Measurements from ENCODE around the gene SCARB1.

The SCARB1 gene

GRCh38 chr12:124877423-124877822 is 13.8 kb upstream of the SCARB1 start:
- H3K36me3 ChIP-seq (ENCODE audit: control insufficient read depth, insufficient read depth, low read length): no peaks in the 10 kb centered on the region
- no peak overlapping the region for H3K27ac ChIP-seq (ENCODE audit: low read depth, low read length)
- H3K4me3 ChIP-seq (ENCODE audit: low read length): no peak overlapping the region
- H3K27me3 ChIP-seq (ENCODE audit: control insufficient read depth, insufficient read depth, low read length): no peaks in the 10 kb centered on the region
- H3K4me1 ChIP-seq (ENCODE audit: control insufficient read depth, insufficient read depth, low read length): no peaks in the 10 kb centered on the region
- no peak overlapping the region for H3K9ac ChIP-seq (ENCODE audit: low read length)

GRCh38 chr12:124876171-124876570 is 12.5 kb upstream of the SCARB1 start:
- H3K27ac ChIP-seq (ENCODE audit: low read depth, low read length): no peak overlapping the region
- no peaks in the 10 kb centered on the region for H3K36me3 ChIP-seq (ENCODE audit: control insufficient read depth, insufficient read depth, low read length)
- H3K27me3 ChIP-seq (ENCODE audit: control insufficient read depth, insufficient read depth, low read length): no peaks in the 10 kb centered on the region
- H3K4me3 ChIP-seq (ENCODE audit: low read length): no peak overlapping the region
- H3K4me1 ChIP-seq (ENCODE audit: control insufficient read depth, insufficient read depth, low read length): no peaks in the 10 kb centered on the region
- H3K9ac ChIP-seq (ENCODE audit: low read length): no peak overlapping the region

- H3K27me3 ChIP-seq (ENCODE audit: control insufficient read depth, insufficient read depth, low read length): no peaks in the 10 kb centered on the region
- no peaks in the 10 kb centered on the region for H3K36me3 ChIP-seq (ENCODE audit: control insufficient read depth, insufficient read depth, low read length)
- no peak overlapping the region for H3K4me3 ChIP-seq (ENCODE audit: low read length)
- no peak overlapping the region for H3K9ac ChIP-seq (ENCODE audit: low read length)
- H3K4me1 ChIP-seq (ENCODE audit: control insufficient read depth, insufficient read depth, low read length): no peaks in the 10 kb centered on the region
- no peak overlapping the region for H3K27ac ChIP-seq (ENCODE audit: low read depth, low read length)
These were observed 12.1 kb upstream of the SCARB1 start for GRCh38 chr12:124875803-124876132.

- no peak overlapping the region for H3K9ac ChIP-seq (ENCODE audit: low read length)
- no peaks in the 10 kb centered on the region for H3K4me1 ChIP-seq (ENCODE audit: control insufficient read depth, insufficient read depth, low read length)
- no peaks in the 10 kb centered on the region for H3K36me3 ChIP-seq (ENCODE audit: control insufficient read depth, insufficient read depth, low read length)
- no peak overlapping the region for H3K4me3 ChIP-seq (ENCODE audit: low read length)
- H3K27ac ChIP-seq (ENCODE audit: low read depth, low read length): no peak overlapping the region
- H3K27me3 ChIP-seq (ENCODE audit: control insufficient read depth, insufficient read depth, low read length): no peaks in the 10 kb centered on the region
These were observed 11.5 kb upstream of the SCARB1 start for GRCh38 chr12:124874988-124875802.

- Histone ChIP-seq H3K27ac (ENCODE audit: low read depth, low read length) (no peak overlapping the region), H3K27me3 (ENCODE audit: control insufficient read depth, insufficient read depth, low read length) (no peaks in the 10 kb centered on the region), H3K4me1 (ENCODE audit: control insufficient read depth, insufficient read depth, low read length) (no peaks in the 10 kb centered on the region), H3K9ac (ENCODE audit: low read length) (no peak overlapping the region), H3K36me3 (ENCODE audit: control insufficient read depth, insufficient read depth, low read length) (no peaks in the 10 kb centered on the region), H3K4me3 (ENCODE audit: low read length) (no peak overlapping the region)
These were observed 10.5 kb upstream of the SCARB1 start for GRCh38 chr12:124874188-124874587.

- Histone ChIP-seq H3K27ac (ENCODE audit: low read depth, low read length) (no peak overlapping the region), H3K9ac (ENCODE audit: low read length) (no peak overlapping the region), H3K27me3 (ENCODE audit: control insufficient read depth, insufficient read depth, low read length) (no peaks in the 10 kb centered on the region), H3K36me3 (ENCODE audit: control insufficient read depth, insufficient read depth, low read length) (no peaks in the 10 kb centered on the region), H3K4me3 (ENCODE audit: low read length) (no peak overlapping the region), H3K4me1 (ENCODE audit: control insufficient read depth, insufficient read depth, low read length) (no peaks in the 10 kb centered on the region)
These were observed 8.5 kb upstream of the SCARB1 start for GRCh38 chr12:124872068-124872719.

GRCh38 chr12:124871297-124871696 is 7.6 kb upstream of the SCARB1 start:
- Histone ChIP-seq H3K27ac (ENCODE audit: low read depth, low read length) (no peak overlapping the region), H3K4me3 (ENCODE audit: low read length) (no peak overlapping the region), H3K9ac (ENCODE audit: low read length) (no peak overlapping the region), H3K27me3 (ENCODE audit: control insufficient read depth, insufficient read depth, low read length) (no peaks in the 10 kb centered on the region), H3K4me1 (ENCODE audit: control insufficient read depth, insufficient read depth, low read length) (no peaks in the 10 kb centered on the region), H3K36me3 (ENCODE audit: control insufficient read depth, insufficient read depth, low read length) (no peaks in the 10 kb centered on the region)

GRCh38 chr12:124870515-124870914 is 6.9 kb upstream of the SCARB1 start:
- Histone ChIP-seq H3K27ac (ENCODE audit: low read depth, low read length) (no peak overlapping the region), H3K36me3 (ENCODE audit: control insufficient read depth, insufficient read depth, low read length) (no peaks in the 10 kb centered on the region), H3K4me1 (ENCODE audit: control insufficient read depth, insufficient read depth, low read length) (no peaks in the 10 kb centered on the region), H3K4me3 (ENCODE audit: low read length) (no peak overlapping the region), H3K9ac (ENCODE audit: low read length) (no peak overlapping the region), H3K27me3 (ENCODE audit: control insufficient read depth, insufficient read depth, low read length) (no peaks in the 10 kb centered on the region)

GRCh38 chr12:124869059-124869665 is 5.5 kb upstream of the SCARB1 start:
- Histone ChIP-seq H3K4me3 (ENCODE audit: low read length) (no peak overlapping the region), H3K27me3 (ENCODE audit: control insufficient read depth, insufficient read depth, low read length) (no peaks in the 10 kb centered on the region), H3K36me3 (ENCODE audit: control insufficient read depth, insufficient read depth, low read length) (no peaks in the 10 kb centered on the region), H3K27ac (ENCODE audit: low read depth, low read length) (no peak overlapping the region), H3K9ac (ENCODE audit: low read length) (no peak overlapping the region), H3K4me1 (ENCODE audit: control insufficient read depth, insufficient read depth, low read length) (no peaks in the 10 kb centered on the region)

GRCh38 chr12:124868252-124869058 is 4.8 kb upstream of the SCARB1 start:
- no peak overlapping the region for H3K4me3 ChIP-seq (ENCODE audit: low read length)
- peaks cover 2% of the 10 kb centered on the region for H3K4me1 ChIP-seq (ENCODE audit: control insufficient read depth, insufficient read depth, low read length)
- no peaks in the 10 kb centered on the region for H3K36me3 ChIP-seq (ENCODE audit: control insufficient read depth, insufficient read depth, low read length)
- H3K27me3 ChIP-seq (ENCODE audit: control insufficient read depth, insufficient read depth, low read length): no peaks in the 10 kb centered on the region
- no peak overlapping the region for H3K9ac ChIP-seq (ENCODE audit: low read length)
- no peak overlapping the region for H3K27ac ChIP-seq (ENCODE audit: low read depth, low read length)

GRCh38 chr12:124867401-124867930 is 3.8 kb upstream of the SCARB1 start:
- no peak overlapping the region for H3K4me3 ChIP-seq (ENCODE audit: low read length)
- no peak overlapping the region for H3K27ac ChIP-seq (ENCODE audit: low read depth, low read length)
- no peaks in the 10 kb centered on the region for H3K36me3 ChIP-seq (ENCODE audit: control insufficient read depth, insufficient read depth, low read length)
- no peak overlapping the region for H3K9ac ChIP-seq (ENCODE audit: low read length)
- H3K27me3 ChIP-seq (ENCODE audit: control insufficient read depth, insufficient read depth, low read length): no peaks in the 10 kb centered on the region
- peaks cover 2% of the 10 kb centered on the region for H3K4me1 ChIP-seq (ENCODE audit: control insufficient read depth, insufficient read depth, low read length)

- no peaks in the 10 kb centered on the region for H3K27me3 ChIP-seq (ENCODE audit: control insufficient read depth, insufficient read depth, low read length)
- no peak overlapping the region for H3K4me3 ChIP-seq (ENCODE audit: low read length)
- H3K9ac ChIP-seq (ENCODE audit: low read length): no peak overlapping the region
- no peaks in the 10 kb centered on the region for H3K36me3 ChIP-seq (ENCODE audit: control insufficient read depth, insufficient read depth, low read length)
- H3K4me1 ChIP-seq (ENCODE audit: control insufficient read depth, insufficient read depth, low read length): peaks cover 2% of the 10 kb centered on the region
- H3K27ac ChIP-seq (ENCODE audit: low read depth, low read length): no peak overlapping the region
These were observed 3.3 kb upstream of the SCARB1 start for GRCh38 chr12:124866883-124867400.
